Panc1 (cell line): Measurements from ENCODE around the gene CLNK.
"Not testable (repeated sequence)": the region's sequence is repeated elsewhere in the genome, so short reads cannot be mapped to it uniquely, and the experiment has no call there.

Experiments
- CTCF ChIP-seq: fragments of 450-650 bp; IDR thresholded peaks from 2 replicates; pipeline ENCODE4 v1.5.1; 2017; ENCODE audit warnings: mild to moderate bottlenecking
- POLR2AphosphoS5 ChIP-seq: IDR thresholded peaks from 2 replicates; pipeline ENCODE4 v1.6.1; 2012; ENCODE audit warnings: mild to moderate bottlenecking, low read depth, low read length, moderate library complexity
- TCF7L2 ChIP-seq: IDR thresholded peaks from 2 replicates; pipeline ENCODE4 v1.6.1; 2011; ENCODE audit warnings: mild to moderate bottlenecking, low read depth, low read length, inconsistent platforms

DNA sequence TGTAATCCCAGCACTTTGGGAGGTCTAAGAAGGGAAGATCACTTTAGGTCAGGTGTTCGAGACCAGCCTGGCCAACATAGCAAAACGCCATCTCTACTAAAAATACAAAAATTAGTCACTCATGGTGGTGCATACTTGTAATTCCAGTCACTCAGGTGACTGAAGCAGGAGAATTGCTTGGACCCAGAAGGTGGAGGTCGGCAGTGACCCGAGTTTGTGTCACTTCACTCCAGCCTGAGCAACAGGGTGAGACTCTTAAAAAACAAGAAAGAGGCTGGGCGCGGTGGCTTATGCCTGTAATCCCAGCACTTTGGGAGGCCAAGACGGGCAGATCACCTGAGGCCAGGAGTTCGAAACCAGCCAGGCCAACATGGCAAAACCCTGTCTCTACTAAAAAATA is 69.6 kb downstream of the CLNK start:
- not testable (repeated sequence) for TF ChIP-seq CTCF, TCF7L2, POLR2AphosphoS5
